Testis (tissue), 2 donors: ENCODE results near the gene FGF4.

Experiments used
- POLR2A ChIP-seq: fragments of 450-650 bp; IDR thresholded peaks from one replicate; pipeline ENCODE4 v1.6.1; 2017; ENCODE audit warnings: antibody characterized with exemption, mild to moderate bottlenecking, moderate library complexity
- TF ChIP-seq, protein P1 (sequence below), 3 experiments: fragments of 450-650 bp in 2 of 3; fragments of 200-600 bp in 1 of 3; sonication (generic) in 1 of 3; IDR thresholded peaks; one replicate each; pipeline ENCODE4 v1.5.1; 2016 to 2019; ENCODE audit warnings: antibody characterized with exemption in 3 of 3, mild to moderate bottlenecking in 2 of 3, moderate library complexity in 1 of 3

DNA sequence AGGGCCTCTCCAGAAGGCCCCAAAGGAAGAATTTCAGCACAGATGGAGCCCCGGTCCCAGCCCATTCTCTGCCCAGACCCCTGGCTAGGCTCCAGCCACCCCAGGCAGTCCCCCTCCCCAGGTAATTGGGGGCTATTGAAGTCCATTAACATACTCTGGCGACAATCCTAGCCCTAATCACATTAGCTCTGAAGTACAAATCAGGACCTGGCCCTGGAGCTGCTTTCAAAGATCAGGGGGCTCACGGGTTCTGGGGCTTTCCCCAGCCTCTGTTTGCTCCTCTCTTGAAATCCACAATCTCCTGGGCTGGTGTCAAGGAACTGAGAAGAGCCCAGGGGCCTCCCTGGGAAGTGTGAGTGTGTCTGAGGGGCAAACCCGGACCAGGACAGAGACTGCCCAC, 22.3 kb downstream of the FGF4 start:
- TF ChIP-seq, protein P1, sequence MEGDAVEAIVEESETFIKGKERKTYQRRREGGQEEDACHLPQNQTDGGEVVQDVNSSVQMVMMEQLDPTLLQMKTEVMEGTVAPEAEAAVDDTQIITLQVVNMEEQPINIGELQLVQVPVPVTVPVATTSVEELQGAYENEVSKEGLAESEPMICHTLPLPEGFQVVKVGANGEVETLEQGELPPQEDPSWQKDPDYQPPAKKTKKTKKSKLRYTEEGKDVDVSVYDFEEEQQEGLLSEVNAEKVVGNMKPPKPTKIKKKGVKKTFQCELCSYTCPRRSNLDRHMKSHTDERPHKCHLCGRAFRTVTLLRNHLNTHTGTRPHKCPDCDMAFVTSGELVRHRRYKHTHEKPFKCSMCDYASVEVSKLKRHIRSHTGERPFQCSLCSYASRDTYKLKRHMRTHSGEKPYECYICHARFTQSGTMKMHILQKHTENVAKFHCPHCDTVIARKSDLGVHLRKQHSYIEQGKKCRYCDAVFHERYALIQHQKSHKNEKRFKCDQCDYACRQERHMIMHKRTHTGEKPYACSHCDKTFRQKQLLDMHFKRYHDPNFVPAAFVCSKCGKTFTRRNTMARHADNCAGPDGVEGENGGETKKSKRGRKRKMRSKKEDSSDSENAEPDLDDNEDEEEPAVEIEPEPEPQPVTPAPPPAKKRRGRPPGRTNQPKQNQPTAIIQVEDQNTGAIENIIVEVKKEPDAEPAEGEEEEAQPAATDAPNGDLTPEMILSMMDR (IDR thresholded peaks at IDR 0.05): no peak
- no peak for TF ChIP-seq POLR2A
